Measurements from ENCODE around the gene NDUFAF4. TPM values are rescaled to one million over a fixed set of nuclear protein-coding genes. Genes with fewer than 3 reads are reported as not detected.

The NDUFAF4 gene
- total and polyA plus RNA-seq, 2 of the 13 experiments (the other 11 are each of a cell fraction or from before 2014, with no cell fraction given): 41.3 to 59.7 TPM

GRCh38 chr6:96943555-96944215 is 46.0 kb upstream of the NDUFAF4 start:
- intact Hi-C loops (cut with micrococcal nuclease; ENCODE audit: unreplicated experiment): no loop called here
- ChIA-PET POLR2A (no interaction called here), CTCF (ENCODE audit: low intra/inter-chr PET ratio, low total read pairs) (no interaction called here)
- H3K27me3 ChIP-seq (ENCODE audit: control insufficient read depth in 1 of 2, insufficient read depth in 2 of 2, low read length in 2 of 2): no peaks in the 10 kb centered on the region
- no peak overlapping the region for H3K4me3 ChIP-seq (replicated peaks in 1 of 3; ENCODE audit: insufficient read depth in 1 of 3, low read depth in 2 of 3, low read length in 3 of 3)
- H2AFZ ChIP-seq (ENCODE audit: low read length): no peak overlapping the region
- FAIRE-seq (no peak), ATAC-seq (no peak), DNase-seq (ENCODE audit: low spot score) (no peak)
- H3K9ac ChIP-seq (ENCODE audit: insufficient read depth, low read depth, low read length): no peak overlapping the region
- H3K27ac ChIP-seq (ENCODE audit: extremely low read length, insufficient read depth, low read length): no peak overlapping the region
- in situ Hi-C loops (cut with HindIII; ENCODE audit: extremely low pct_ligation_motif_present, low pct_unique_long_range_greater_than_20kb): no loop called here
- no peaks in the 10 kb centered on the region for H3K9me3 ChIP-seq (ENCODE audit: low read length)
- no peaks in the 10 kb centered on the region for H4K20me1 ChIP-seq (ENCODE audit: insufficient read depth, low read length)
- TF ChIP-seq TBX3 (IDR thresholded peaks at IDR 0.05; ENCODE audit: borderline replicate concordance): no peak
- TF ChIP-seq RERE (CRISPR knock-in tag; IDR thresholded peaks at IDR 0.05; ENCODE audit: low read depth): no peak
- no peak for TF ChIP-seq IRF1 (CRISPR knock-in tag; IDR thresholded peaks at IDR 0.05; ENCODE audit: low read depth)
- TF ChIP-seq ZBTB26 (CRISPR knock-in tag; IDR thresholded peaks at IDR 0.05; ENCODE audit: borderline replicate concordance): no peak
- no peak for TF ChIP-seq HDAC2 (CRISPR knock-in tag; IDR thresholded peaks at IDR 0.05)
- H3K36me3 ChIP-seq (replicated peaks in 1 of 2; ENCODE audit: control insufficient read depth in 1 of 2, insufficient read depth in 2 of 2, low read length in 2 of 2): no peaks in the 10 kb centered on the region
- 15% methylated on average over 9 of the region's 9 CpGs for WGBS (ENCODE audit: low lambda C conversion rate)
- no peaks in the 10 kb centered on the region for H3K79me2 ChIP-seq (ENCODE audit: insufficient read depth, low read length)
- BruUV-seq (replicated peaks): no TSS peak
- no peaks in the 10 kb centered on the region for H3K4me1 ChIP-seq (ENCODE audit: insufficient read depth, low read length)
- no peak overlapping the region for H3K4me2 ChIP-seq (ENCODE audit: low read depth, low read length)

Data from HepG2 (cell line).